Brain pericyte (primary cell): ENCODE results near the gene CAPNS2.
"Not testable (repeated sequence)": the region's sequence is repeated elsewhere in the genome, so short reads cannot be mapped to it uniquely, and the experiment has no call there.

ENCODE experiments used
- DNase-seq: peaks from one replicate; pipeline ENCODE4 v3.0.0-alpha.2; 2012; ENCODE audit warnings: low read depth, low spot score

Gene CAPNS2

DNA sequence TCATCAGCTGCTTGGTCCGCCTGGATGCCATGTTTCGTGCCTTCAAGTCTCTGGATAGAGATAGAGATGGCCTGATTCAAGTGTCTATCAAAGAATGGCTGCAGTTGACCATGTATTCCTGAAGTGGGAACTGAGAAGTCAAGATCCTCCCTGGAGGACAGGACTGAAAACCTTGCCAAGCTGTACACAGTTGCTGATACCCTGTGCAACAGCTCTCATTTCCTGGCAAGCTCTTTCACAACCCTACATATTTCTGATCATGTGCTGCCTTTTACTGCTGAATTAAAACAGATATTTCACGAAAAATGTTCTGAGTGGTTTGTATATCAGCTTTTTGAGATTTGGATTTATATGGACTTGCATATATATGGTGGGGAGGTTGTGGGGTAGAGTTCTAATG is 898 bp downstream of the CAPNS2 start:
- DNase-seq = no peak

DNA sequence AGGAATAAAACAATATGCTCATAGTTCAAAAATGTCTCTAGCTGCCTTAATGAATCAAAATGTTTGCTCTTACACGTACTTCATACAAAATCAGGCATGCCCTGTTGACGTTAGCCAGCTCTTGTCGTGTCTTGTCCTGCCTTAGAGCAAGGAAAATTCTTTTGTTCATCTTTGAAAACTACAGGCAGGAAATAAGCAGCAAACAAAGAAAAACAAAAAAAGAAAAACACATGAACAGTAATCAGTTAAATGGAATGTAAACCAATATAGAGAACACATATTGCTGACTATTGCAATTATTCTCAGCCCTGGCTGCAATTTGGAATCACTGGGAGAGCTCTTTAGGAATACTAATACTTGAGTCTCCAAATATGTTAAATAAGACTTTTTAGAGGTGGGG is 1.7 kb downstream of the CAPNS2 start:
- no peak for DNase-seq

DNA sequence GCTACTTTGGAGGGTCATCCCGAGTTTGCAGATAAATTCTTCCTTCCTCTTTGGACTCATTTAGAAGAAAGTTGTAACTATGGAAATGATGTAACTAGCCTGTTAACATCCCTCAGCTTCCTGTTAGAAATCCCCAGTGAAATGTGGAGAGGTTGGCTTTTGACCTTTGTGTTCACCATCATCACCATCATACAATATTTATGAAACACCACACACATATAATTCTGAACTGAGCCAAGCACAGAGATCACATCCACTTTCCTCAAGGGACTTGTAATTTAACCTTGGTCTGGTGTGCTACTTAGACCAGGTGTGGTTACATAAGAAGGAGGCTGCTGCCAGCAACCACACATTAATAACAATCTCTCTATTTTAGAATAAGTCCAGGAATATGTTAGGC is 2.5 kb downstream of the CAPNS2 start:
- no peak for DNase-seq

DNA sequence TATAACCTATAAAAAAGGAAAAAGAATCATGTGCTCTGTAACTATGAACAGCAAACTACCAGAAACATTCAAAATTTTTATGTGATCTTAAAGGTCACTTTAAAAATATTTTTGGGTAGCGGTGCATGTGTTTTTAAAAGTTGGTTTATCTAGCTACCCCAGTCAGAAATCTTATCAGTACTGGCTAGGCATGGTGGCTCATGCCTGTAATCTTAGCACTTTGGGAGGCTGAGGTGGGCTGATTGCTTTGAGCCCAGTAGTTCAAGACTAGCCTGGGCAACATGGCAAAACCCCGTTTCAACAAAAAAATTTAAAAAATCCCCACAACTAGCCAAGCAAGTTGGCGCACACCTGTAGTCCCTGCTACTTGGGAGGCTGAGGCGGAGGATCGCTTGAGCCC is 3.7 kb downstream of the CAPNS2 start:
- no peak for DNase-seq

DNA sequence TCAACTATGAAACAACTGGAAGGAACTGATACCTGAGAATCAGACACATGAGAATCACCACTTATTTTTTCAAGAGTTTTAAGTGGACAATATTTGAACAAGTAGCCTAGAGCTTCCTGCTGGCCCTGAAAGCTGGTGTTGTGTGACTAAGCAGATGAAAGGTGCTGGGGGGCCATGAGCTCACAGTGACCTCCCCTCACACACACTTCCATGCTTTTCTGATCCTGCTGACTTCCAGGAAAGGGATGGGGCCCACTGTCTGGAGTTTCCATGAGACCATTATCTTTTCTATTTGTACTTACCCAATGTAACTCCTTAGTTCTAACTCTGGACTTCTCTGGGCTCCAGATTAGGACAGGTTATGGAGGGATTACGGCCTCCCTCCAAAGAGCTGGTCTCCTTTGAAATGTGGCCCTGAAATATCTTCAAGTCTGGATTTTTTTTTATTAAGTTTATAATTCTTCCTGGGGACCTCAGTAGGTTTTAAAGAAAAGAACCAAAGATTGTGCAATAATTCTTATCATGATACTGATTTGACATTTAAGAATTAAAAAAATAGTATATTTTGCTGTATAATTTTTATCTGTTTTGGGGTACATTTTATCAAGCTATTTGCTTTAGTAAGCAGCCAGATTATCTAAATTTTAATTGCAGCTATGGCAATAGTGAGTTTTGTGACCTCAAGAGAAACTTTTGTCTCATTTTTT is 4.9 kb downstream of the CAPNS2 start:
- no peak for DNase-seq

DNA sequence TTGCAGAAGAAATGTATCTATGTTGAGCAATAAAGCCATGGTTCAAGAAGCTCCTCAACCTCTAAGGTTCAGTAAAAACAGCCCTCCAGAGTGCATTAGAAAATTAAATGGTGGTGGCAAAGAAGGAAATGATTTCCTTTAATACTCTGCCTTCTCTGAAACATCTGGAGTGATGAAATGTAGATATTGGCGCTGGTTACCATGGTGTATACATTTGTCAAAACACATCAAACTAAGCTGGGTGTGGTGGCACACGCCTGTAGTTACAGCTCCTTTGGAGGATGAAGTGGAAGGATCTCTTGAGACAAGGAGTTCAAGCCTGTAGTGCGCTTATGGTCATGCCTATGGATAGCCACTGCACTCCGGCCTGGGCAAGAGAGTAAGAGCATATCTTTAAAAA is 6.0 kb downstream of the CAPNS2 start:
- no peak for DNase-seq

DNA sequence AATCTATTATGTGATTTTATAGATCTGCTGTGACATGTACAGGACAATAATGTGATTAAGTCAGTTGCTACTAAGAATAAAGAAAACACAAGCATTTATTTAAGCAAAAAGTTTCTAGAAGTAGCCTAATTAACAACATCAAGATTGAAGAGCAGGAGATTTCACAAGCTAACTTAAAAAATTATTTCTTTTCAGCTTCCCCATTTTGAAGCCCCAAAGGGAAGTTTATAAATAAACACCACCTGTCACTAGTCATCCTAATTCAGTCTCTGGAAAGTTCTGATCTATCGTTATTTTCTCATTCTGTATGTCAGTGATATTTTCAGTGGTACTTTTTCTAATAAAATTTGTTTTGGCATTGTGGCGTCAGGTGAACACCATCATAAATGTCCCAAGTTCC is 8.3 kb downstream of the CAPNS2 start:
- DNase-seq = no peak

DNA sequence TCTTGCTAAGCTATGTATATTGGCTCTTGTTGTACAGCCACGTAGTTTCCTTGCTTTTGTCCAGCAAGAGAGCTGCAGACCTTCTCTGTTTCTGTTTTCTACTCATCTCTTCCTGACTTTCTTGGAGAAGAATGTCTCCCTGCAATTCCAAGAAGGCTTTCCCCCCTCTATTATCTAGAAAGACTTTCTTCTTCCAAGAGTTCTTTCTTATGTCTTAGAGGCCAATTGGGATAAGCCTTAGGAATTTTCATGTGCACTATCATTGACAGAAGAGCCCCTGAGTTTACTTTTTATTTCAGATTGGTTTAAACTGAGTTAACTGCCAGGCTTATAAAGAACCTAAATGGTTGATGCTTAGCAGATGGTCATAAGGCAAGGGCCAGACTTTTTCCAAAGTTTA is 9.0 kb downstream of the CAPNS2 start:
- no peak for DNase-seq

DNA sequence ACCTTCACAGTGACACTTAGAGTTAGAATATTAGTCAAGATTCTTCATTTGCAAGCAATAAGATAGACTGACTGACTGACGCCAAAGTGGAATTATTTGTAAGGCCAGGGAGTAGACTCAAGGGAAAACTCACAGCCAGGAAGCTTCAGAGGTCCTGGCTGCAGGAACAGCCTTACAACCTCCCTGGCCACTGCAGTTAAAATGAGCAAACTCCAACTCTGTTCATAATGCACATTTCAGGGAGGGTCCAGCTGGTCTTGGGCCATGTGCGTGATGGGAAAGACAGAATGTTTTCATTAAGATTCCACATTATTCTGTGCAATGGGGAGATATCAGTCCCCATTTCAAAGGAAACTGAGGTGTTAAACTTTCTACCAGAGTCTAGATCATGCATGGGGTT is 9.9 kb downstream of the CAPNS2 start:
- DNase-seq = no peak

DNA sequence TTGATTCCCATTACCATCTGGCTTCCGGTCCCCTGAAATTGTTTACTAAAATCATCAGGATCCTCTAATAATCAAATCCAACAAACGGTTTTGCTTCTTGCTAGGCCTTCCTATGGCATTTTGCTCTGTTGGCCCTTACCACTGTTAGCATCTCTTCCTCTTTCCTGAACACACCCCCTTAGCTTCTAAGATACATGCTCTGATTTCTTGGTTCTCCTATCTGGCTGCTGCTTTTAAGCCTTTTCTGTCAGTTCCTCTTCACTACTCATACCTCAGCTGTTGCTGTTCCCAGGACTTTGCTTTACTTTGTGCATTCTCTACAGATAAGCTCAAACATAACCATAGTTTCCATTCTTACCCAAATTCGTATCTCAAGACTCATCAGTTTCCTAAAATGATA is 11.4 kb downstream of the CAPNS2 start:
- DNase-seq = no peak

DNA sequence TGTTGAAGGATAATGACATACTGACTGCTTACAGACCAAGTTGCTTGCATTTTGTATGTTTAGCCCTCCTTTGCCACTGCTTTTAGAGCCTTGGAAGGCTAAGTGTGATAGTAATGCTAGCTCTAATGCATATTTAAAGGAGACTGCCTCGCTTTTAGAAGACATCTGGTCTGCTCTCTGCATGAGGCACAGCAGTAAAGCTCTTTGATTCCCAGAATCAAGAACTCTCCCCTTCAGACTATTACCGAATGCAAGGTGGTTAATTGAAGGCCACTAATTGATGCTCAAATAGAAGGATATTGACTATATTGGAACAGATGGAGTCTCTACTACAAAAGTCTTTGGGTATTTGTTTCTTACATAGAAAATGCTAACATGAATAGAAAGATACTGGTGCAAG is 19.1 kb downstream of the CAPNS2 start:
- DNase-seq = no peak

DNA sequence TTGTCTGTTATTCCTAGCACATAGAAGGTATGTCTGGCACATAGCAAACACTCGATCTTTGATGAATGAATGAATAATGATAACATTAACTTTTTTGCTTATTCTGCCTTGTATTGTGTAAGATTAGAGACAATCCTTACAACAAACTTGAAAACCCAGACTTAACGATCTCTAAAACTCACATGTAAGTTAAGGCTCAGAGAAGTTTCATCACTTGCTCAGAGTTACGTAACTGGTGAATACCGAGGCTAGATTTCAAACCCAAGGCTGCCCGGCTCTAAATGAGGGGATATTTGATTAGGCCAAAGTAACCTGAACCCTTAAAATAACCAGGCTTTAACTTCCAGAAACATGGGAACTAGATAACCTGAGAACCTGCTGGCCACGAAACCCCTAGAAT is 22.3 kb downstream of the CAPNS2 start:
- DNase-seq = no peak

DNA sequence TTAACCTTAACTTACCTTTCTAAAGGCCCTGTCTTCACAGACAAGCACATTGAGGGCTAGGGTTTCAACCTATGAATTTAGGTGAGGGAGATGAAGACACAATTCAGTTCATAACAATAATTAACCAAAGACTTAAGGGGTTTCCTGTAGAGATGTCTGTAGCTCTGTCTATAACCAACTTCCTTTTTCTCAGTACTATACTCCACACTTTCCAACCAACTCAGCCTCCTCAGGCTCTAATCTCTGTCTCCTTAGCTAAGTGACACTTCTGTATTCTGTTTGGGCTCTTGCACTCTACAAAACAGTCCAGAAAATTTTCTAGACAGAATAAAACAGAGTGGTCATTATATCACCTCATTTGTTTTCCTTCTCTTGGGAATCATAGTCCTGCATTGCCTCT is 25.8 kb downstream of the CAPNS2 start:
- no peak for DNase-seq

DNA sequence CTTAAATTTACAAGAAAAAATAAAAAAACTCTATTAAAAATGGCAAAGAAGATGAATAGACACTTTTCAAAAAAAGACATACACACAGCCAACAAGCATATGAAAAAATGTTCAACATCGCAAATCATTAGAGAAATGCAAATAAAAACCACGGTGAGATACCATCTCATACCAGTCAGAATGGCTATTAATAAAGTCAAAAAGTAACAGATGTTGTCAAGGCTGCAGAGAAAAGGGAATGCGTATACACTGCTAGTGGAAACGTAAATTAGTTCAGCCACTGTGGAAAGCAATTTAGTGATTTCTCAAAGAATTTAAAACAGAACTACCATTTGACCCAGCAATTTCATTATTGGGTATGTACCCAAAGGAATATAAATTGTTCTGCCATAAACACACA is 31.4 kb downstream of the CAPNS2 start:
- DNase-seq = no peak

DNA sequence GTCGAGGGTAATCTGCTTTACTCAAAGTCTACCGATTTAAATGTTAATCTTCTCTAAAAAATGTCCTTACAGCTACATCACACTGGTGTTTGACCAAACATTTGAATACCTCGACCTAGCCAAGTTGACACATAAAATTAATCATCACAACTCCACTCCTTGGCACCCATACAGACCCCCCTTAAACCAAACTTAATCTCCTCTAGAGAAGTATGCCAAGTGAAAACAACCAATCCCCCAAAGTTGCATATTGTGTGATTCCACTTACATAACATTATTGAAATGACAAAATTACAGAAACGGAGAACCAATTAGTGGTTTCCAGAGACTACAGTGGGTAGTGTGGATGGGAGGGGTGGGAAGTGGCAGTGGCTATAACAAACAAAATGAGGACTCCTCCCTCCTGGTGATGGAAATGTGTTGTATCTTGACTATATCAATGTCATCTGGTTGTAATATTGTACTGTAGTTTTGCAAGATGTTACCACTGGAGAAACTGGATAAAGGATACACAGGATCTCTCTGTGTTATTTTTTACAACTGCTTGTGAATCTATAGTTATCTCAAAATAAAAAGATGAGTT is 39.4 kb downstream of the CAPNS2 start:
- DNase-seq = no peak

DNA sequence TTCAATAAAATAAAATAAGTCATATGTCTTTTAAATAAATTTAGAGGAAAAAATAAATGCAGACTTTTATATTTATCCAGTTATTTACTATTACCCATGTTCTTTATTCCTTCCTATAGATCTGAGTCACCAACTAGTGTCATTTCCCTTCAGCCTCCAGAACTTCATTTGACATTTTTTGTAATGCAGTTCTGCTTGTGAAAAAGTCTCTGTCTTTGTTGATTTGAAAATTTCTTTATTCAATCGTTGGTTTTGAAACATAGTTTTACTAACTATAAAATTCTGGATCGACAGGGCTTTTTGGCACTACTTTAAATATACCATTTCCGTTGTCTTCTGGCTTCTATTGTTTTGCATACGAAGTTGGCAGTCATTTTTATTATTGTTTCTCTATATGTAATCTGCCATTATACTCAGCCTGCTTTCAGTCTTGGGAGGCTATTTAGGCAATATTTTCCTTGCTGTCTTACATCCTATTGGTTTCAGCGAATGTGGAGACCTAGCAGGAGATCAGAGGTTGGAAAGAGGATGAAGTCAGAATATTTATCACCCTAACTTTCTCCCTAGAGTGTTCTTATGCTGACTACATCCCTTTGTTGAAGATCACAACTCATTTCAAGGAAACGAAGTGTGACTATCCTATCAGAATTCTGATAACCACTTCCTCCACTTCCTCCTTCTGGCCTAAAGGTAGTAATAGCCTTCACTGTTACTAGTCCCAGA is 47.3 kb downstream of the CAPNS2 start:
- DNase-seq = no peak

DNA sequence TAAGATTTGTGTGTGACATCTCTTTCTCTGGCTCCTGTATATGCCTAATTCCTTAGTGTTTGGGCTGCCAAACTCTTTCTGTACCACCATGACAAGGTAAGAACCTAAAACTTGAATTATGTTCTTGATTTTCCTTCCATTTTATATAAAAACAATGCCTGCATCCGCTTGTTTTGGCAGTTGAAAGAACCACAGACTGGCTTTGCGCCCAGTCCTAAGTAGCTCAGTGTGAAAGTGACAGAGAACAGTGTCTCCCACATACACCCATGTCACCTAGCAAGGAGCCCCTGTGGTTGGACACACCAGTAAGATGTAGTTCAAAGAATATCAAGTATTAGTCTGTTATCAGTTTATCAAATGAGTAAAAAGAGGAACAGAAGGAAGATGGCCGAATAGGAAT is 48.6 kb downstream of the CAPNS2 start:
- no peak for DNase-seq

DNA sequence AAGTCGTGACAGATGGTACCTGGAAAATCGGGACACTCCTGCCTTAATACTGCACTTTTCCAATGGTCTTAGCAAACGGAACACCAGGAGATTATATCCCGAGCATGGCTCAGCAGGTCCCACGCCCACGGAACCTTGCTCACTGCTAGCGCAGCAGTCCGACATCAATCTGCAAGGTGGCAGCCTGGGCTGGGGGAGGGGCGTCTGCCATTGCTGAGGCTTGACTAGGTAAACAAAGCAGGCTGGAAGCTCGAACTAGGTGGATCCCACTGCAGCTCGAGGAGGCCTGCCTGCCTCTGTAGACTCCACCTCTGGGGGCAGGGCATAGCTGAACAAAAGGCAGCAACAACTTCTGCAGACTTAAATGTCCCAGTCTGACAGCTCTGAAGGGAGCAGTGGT is 49.2 kb downstream of the CAPNS2 start:
- not testable (repeated sequence) for DNase-seq
